PC-3 (cell line): ENCODE measurements around the gene ONECUT3. TPM values are rescaled to one million over a fixed set of nuclear protein-coding genes. Genes with fewer than 3 reads are reported as not detected.

ENCODE experiments used
- ATAC-seq: fragments of 200-7000 bp; cut with Tn5 transposase; 2 replicates; pipeline ENCODE4 v1.9.1; 2020; ENCODE audit warnings: mild to moderate bottlenecking, moderate library complexity
- BruUV-seq: library from RNA; stranded (reverse); fragments of 400-500 nt; replicated peaks from 2 replicates; lab custom pipeline; 2021; lab: Mats Ljungman, UMichigan
- CTCF ChIA-PET: fragments of 300-600 bp; sonication (Branson Sonifier 250); formaldehyde crosslinking; loops from one replicate; lab custom pipeline; 2022; ENCODE audit warnings: antibody characterized with exemption; lab: Charles Lee
- POLR2A ChIA-PET: fragments of 300-600 bp; sonication (Branson Sonifier 250); formaldehyde crosslinking; loops from one replicate; lab custom pipeline; 2022; ENCODE audit warnings: antibody characterized with exemption; ENCODE audit not compliant: unreplicated experiment; lab: Charles Lee
- DNase-seq: peaks from one replicate; pipeline ENCODE4 v3.0.0-alpha.2; 2015
- H2AFZ ChIP-seq: fragments of 300-600 bp; sonication (generic); 2 replicates; pipeline ENCODE4 v1.6.0; 2016; ENCODE audit warnings: antibody characterized with exemption, low read length
- H3F3A ChIP-seq: fragments of 300-600 bp; sonication (generic); one replicate; pipeline ENCODE4 v1.6.0; 2017; ENCODE audit warnings: antibody characterized with exemption, low read length, control low read depth, mild to moderate bottlenecking; ENCODE audit not compliant: unreplicated experiment
- H3K27ac ChIP-seq: fragments of 300-600 bp; sonication (generic); 2 replicates; pipeline ENCODE4 v1.5.1; 2016; ENCODE audit warnings: mild to moderate bottlenecking, low read length
- H3K27me3 ChIP-seq: fragments of 300-600 bp; sonication (generic); 2 replicates; pipeline ENCODE4 v1.6.1; 2016; ENCODE audit warnings: low read length, mixed read lengths
- H3K36me3 ChIP-seq: fragments of 300-600 bp; sonication (generic); 2 replicates; pipeline ENCODE4 v1.6.1; 2016; ENCODE audit warnings: low read depth, mixed run types, low read length, mixed read lengths
- H3K4me1 ChIP-seq: fragments of 300-600 bp; sonication (generic); 2 replicates; pipeline ENCODE4 v1.5.1; 2016; ENCODE audit warnings: low read length; ENCODE audit not compliant: insufficient read depth
- H3K4me2 ChIP-seq: fragments of 300-600 bp; sonication (generic); 2 replicates; pipeline ENCODE4 v1.6.0; 2016; ENCODE audit warnings: low read length
- H3K4me3 ChIP-seq: fragments of 300-600 bp; sonication (generic); 2 replicates; pipeline ENCODE4 v1.5.1; 2016; ENCODE audit warnings: mild to moderate bottlenecking, low read length, mixed read lengths
- H3K79me2 ChIP-seq: fragments of 300-600 bp; sonication (generic); 2 replicates; pipeline ENCODE4 v1.6.1; 2017; ENCODE audit warnings: low read length, mixed read lengths
- H3K9ac ChIP-seq: fragments of 300-600 bp; sonication (generic); 2 replicates; pipeline ENCODE4 v1.6.0; 2016; ENCODE audit warnings: mild to moderate bottlenecking, low read length
- H3K9me2 ChIP-seq: fragments of 300-600 bp; sonication (generic); replicated peaks from 2 replicates; pipeline ENCODE4 v1.6.1; 2016; ENCODE audit warnings: mixed run types, low read length, mixed read lengths
- H3K9me3 ChIP-seq: fragments of 300-600 bp; sonication (generic); 2 replicates; pipeline ENCODE4 v1.6.1; 2016; ENCODE audit warnings: low read length, mixed read lengths
- H4K20me1 ChIP-seq: fragments of 300-600 bp; sonication (generic); 2 replicates; pipeline ENCODE4 v1.6.1; 2016; ENCODE audit warnings: low read length, mixed read lengths
- EZH2 ChIP-seq: fragments of 300-600 bp; sonication (generic); IDR thresholded peaks from one replicate; pipeline ENCODE4 v1.6.1; 2017; ENCODE audit warnings: antibody characterized with exemption, mild to moderate bottlenecking, low read length; ENCODE audit not compliant: unreplicated experiment
- EZH2phosphoT487 ChIP-seq: fragments of 300-600 bp; sonication (generic); IDR thresholded peaks from 2 replicates; pipeline ENCODE4 v1.6.1; 2018; ENCODE audit warnings: mild to moderate bottlenecking, antibody characterized with exemption, low read length, borderline replicate concordance
- intact Hi-C: fragments of 100-400 bp; cut with micrococcal nuclease; formaldehyde crosslinking; loops from 2 replicates; pipeline ENCODE4 v1.9.0; 2023
- total RNA-seq: library from RNA; depleted of rRNA; stranded (reverse); fragments of >200 nt; gene quantifications from 2 replicates; pipeline ENCODE4 v1.2.3, GENCODE V29; 2014
- TF ChIP-seq, protein P1 (sequence below): fragments of 300-600 bp; sonication (generic); conservative IDR thresholded peaks from 2 replicates; pipeline ENCODE4 v1.5.1; 2017; ENCODE audit warnings: antibody characterized with exemption, low read depth, mild to moderate bottlenecking, low read length

The ONECUT3 gene
- total RNA-seq, 1 experiment from 2014 or later, result 1.4 TPM

DNA sequence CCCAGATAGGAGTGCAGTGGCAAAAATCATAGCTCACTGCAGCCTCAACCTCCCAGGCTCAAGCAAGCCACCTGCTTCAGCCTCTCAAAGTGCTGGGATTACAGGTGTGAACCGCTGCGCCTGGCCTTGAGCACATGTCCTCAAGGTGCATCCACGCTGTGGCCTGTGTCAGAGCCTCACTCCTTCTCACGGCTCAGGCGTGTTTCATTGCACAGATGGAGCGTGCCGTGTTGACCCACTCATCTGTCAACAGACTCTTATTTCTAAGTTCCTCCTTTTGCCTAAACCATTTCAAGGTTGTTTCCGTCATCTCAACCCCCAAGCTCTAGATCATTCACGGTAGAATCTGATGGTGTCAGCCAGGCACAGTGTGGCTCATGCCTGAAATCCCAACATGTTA, 30.6 kb downstream of the ONECUT3 start:
- no peak overlapping the region for H3K27ac ChIP-seq
- H2AFZ ChIP-seq, result no peak overlapping the region
- no peaks in the 10 kb centered on the region for H4K20me1 ChIP-seq
- H3K9me3 ChIP-seq, result no peaks in the 10 kb centered on the region
- no peak overlapping the region for H3K9ac ChIP-seq
- H3K4me1 ChIP-seq, result no peaks in the 10 kb centered on the region
- H3K36me3 ChIP-seq, result no peaks in the 10 kb centered on the region
- no peaks in the 10 kb centered on the region for H3F3A ChIP-seq
- no peak for DNase-seq
- intact Hi-C loops, result no loop called here
- no peak overlapping the region for H3K4me3 ChIP-seq
- CTCF ChIA-PET, result no interaction called here
- TF ChIP-seq EZH2phosphoT487 (no peak), EZH2 (no peak)
- TF ChIP-seq, protein P1, sequence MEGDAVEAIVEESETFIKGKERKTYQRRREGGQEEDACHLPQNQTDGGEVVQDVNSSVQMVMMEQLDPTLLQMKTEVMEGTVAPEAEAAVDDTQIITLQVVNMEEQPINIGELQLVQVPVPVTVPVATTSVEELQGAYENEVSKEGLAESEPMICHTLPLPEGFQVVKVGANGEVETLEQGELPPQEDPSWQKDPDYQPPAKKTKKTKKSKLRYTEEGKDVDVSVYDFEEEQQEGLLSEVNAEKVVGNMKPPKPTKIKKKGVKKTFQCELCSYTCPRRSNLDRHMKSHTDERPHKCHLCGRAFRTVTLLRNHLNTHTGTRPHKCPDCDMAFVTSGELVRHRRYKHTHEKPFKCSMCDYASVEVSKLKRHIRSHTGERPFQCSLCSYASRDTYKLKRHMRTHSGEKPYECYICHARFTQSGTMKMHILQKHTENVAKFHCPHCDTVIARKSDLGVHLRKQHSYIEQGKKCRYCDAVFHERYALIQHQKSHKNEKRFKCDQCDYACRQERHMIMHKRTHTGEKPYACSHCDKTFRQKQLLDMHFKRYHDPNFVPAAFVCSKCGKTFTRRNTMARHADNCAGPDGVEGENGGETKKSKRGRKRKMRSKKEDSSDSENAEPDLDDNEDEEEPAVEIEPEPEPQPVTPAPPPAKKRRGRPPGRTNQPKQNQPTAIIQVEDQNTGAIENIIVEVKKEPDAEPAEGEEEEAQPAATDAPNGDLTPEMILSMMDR, result no peak
- POLR2A ChIA-PET, result no interaction called here
- H3K9me2 ChIP-seq, result no peaks in the 10 kb centered on the region
- 0 out of 2 replicates have a peak, but pooled peaks cover 11% of the 10 kb centered on the region for H3K27me3 ChIP-seq
- no peaks in the 10 kb centered on the region for H3K79me2 ChIP-seq
- H3K4me2 ChIP-seq, result no peak overlapping the region
- ATAC-seq, result no peak
- no TSS peak for BruUV-seq

GRCh38 chr19:1785310-1785709, 32.0 kb downstream of the ONECUT3 start:
- TF ChIP-seq EZH2 (no peak), EZH2phosphoT487 (no peak)
- TF ChIP-seq, protein P1, result no peak
- Histone ChIP-seq H3K79me2 (no peaks in the 10 kb centered on the region), H3K9me3 (no peaks in the 10 kb centered on the region), H3K27me3 (no peaks in the 10 kb centered on the region), H3K4me3 (no peak overlapping the region), H3K4me1 (no peaks in the 10 kb centered on the region), H4K20me1 (no peaks in the 10 kb centered on the region), H3K4me2 (no peak overlapping the region), H3F3A (no peaks in the 10 kb centered on the region), H3K27ac (no peak overlapping the region), H2AFZ (no peak overlapping the region), H3K9me2 (no peaks in the 10 kb centered on the region), H3K9ac (no peak overlapping the region), H3K36me3 (no peaks in the 10 kb centered on the region)
- POLR2A ChIA-PET, result no interaction called here
- DNase-seq (no peak), ATAC-seq (no peak)
- intact Hi-C loops, result no loop called here
- CTCF ChIA-PET, result no interaction called here
- no TSS peak for BruUV-seq

GRCh38 chr19:1786668-1787067, 33.4 kb downstream of the ONECUT3 start:
- TF ChIP-seq EZH2phosphoT487 (no peak), EZH2 (no peak)
- TF ChIP-seq, protein P1, result no peak
- Histone ChIP-seq H3K4me1 (no peaks in the 10 kb centered on the region), H3K4me3 (no peak overlapping the region), H3F3A (no peaks in the 10 kb centered on the region), H3K79me2 (no peaks in the 10 kb centered on the region), H3K4me2 (no peak overlapping the region), H3K9me2 (no peaks in the 10 kb centered on the region), H3K27me3 (no peaks in the 10 kb centered on the region), H4K20me1 (no peaks in the 10 kb centered on the region), H3K9me3 (no peaks in the 10 kb centered on the region), H3K9ac (no peak overlapping the region), H3K27ac (no peak overlapping the region), H2AFZ (no peak overlapping the region), H3K36me3 (no peaks in the 10 kb centered on the region)
- ChIA-PET CTCF (no interaction called here), POLR2A (no interaction called here)
- DNase-seq (no peak), ATAC-seq (no peak)
- intact Hi-C loops, result no loop called here
- BruUV-seq, result no TSS peak
